ENCODE results near the gene NEMF. TPM values are rescaled to one million over a fixed set of nuclear protein-coding genes. Genes with fewer than 3 reads are reported as not detected.

The NEMF gene
- total RNA-seq, 6 experiments from 2014 or later: 15.3 to 29.9 (median 23.4) TPM

GRCh38 chr14:49732896-49733295 lies 119.7 kb downstream of the NEMF start:
- intact Hi-C loops (cut with DNase I): no loop called here
- no peak for ATAC-seq
- H3K9me3 ChIP-seq: no peaks in the 10 kb centered on the region
- TF ChIP-seq POLR2A (IDR thresholded peaks at IDR 0.05) (no peak), CTCF (IDR thresholded peaks at IDR 0.05) (no peak)
- 87% methylated on average over 3 of the region's 3 CpGs for WGBS (ENCODE audit: insufficient coverage, low coverage, low lambda C conversion rate, missing lambda C conversion rate)
- no peaks in the 10 kb centered on the region for H3K36me3 ChIP-seq
- DNase-seq: no peak
- H3K4me3 ChIP-seq: no peak overlapping the region
- H3K27me3 ChIP-seq: no peaks in the 10 kb centered on the region
- no peaks in the 10 kb centered on the region for H3K4me1 ChIP-seq
- H3K27ac ChIP-seq: no peak overlapping the region

Small RNA genes within 50 kb of the gene (small RNA-seq; reads per million reads assigned to genes)
- gene RF00019 (0 reads per million in 2 experiments), gene RN7SL2 (2.2 to 4.1 reads per million in 2 experiments), gene RN7SL3 (19.4 to 22.6 reads per million in 2 experiments), gene RNU6-189P (0 reads per million in 2 experiments), gene RNU6-539P (0 to 0.10 reads per million in 2 experiments)

Other genes starting within 250 kb of the NEMF start
- 100 to 1,000 TPM in 2 of 6 experiments, 10 to 100 TPM in 4; 67.4 to 157 (median 82.7) TPM for gene RPL36AL, start 232.2 kb downstream of the NEMF start, total RNA-seq
- 10 to 100 TPM; 26.1 to 37.0 (median 30.5) TPM for gene MGAT2, start 232.0 kb downstream of the NEMF start, total RNA-seq
- 1 to 10 TPM; 2.6 to 9.7 (median 6.0) TPM for gene DNAAF2, start 217.5 kb downstream of the NEMF start, total RNA-seq
- 1 to 10 TPM in 5 of 6 experiments, under 1 TPM in 1; 0.73 to 9.0 (median 4.2) TPM for gene POLE2, start 164.6 kb downstream of the NEMF start, total RNA-seq
- 1 to 10 TPM; 1.1 to 3.4 (median 2.1) TPM for gene KLHDC1, start 159.7 kb downstream of the NEMF start, total RNA-seq
- 10 to 100 TPM; 34.0 to 69.6 (median 49.7) TPM for gene KLHDC2, start 84.6 kb downstream of the NEMF start, total RNA-seq
- 10 to 100 TPM; 21.1 to 41.4 (median 32.4) TPM for gene ARF6, start 40.3 kb upstream of the NEMF start, total RNA-seq

Data from right lobe of liver (tissue), 6 donors.